GM18526 (cell line): ENCODE data around the gene IGFBP4.

ENCODE experiments used
- POLR2A ChIP-seq: IDR thresholded peaks from 3 replicates; pipeline ENCODE4 v1.6.1; 2011; ENCODE audit not compliant: insufficient read length; ENCODE audit errors: extremely low read depth

The IGFBP4 gene

DNA sequence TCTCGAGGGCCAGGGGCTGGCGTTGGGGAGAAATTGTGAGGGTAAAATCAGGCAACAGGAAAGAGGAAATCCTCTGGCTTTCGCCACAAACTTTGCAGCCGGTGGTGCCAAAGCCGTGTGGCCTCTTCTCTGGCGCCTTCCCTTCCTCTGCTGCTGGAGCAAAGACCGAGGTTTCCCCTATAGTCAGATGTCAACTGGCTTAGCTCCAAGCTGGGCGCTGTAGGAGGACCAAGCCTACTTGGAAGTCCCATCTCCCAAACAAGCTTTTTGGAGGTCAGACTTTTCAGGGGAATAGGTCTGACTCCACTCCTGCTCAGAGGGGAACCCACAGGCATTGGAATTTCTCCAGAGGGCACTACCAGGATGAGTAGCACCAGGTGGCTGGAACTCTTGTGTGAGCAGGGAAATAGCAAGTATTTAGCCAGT, 5.0 kb downstream of the IGFBP4 start:
- TF ChIP-seq POLR2A = no peak

DNA sequence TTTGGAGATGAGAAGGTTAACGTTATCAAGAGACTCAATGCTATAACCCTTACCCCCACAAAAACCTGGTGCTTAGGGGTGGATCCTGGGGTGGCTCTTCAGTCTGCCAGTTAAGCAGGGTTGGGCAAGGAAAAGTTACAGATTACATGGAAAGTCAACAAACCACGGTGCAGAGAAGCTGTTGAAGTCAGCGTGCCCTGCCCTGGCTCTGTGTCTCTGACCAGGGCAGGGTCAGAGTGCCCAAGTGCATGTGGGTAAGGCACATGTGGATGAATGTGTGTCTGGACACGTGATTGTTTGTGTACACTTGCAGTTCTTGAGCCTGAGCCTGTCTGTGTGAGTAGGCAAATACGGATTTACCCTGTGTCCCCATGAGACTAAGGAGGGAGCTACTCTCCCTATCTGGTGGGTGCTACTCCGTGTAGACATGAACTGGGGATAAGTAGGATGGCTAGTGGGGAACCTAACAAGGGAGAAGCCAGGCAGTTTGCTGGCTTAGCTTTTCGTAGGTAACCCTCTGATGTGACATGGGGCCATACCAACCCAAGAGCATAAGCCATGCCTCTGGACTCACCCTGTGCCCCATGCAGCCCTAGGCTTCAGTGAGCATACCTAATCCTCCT, 5.5 kb downstream of the IGFBP4 start:
- TF ChIP-seq POLR2A = no peak

DNA sequence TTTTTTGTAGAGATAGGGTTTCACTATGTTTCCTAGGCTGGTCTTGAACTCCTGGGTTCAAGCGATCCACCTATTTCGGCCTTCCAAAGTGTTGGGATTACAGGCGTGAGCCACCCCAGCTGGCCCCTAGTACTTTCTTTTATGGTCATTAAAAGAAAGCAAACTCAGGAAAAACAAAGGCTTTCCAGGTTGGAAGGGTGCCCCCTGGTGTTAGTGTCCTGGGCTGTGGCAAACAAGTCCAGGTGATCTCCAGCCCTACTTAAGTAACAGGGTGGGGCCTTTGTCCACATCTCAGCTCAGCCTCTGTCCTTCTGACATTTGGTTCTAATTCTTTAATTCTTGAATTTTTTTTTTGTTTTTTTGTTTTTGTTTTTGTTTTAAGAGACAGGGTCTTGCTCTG, 6.9 kb downstream of the IGFBP4 start:
- TF ChIP-seq POLR2A = no peak

- no peak for TF ChIP-seq POLR2A
Observed at GRCh38 chr17:40451420-40451819, 8.2 kb downstream of the IGFBP4 start.

GRCh38 chr17:40452216-40452787, 9.1 kb downstream of the IGFBP4 start:
- TF ChIP-seq POLR2A = no peak

GRCh38 chr17:40452921-40453378, 9.7 kb downstream of the IGFBP4 start:
- TF ChIP-seq POLR2A = no peak

DNA sequence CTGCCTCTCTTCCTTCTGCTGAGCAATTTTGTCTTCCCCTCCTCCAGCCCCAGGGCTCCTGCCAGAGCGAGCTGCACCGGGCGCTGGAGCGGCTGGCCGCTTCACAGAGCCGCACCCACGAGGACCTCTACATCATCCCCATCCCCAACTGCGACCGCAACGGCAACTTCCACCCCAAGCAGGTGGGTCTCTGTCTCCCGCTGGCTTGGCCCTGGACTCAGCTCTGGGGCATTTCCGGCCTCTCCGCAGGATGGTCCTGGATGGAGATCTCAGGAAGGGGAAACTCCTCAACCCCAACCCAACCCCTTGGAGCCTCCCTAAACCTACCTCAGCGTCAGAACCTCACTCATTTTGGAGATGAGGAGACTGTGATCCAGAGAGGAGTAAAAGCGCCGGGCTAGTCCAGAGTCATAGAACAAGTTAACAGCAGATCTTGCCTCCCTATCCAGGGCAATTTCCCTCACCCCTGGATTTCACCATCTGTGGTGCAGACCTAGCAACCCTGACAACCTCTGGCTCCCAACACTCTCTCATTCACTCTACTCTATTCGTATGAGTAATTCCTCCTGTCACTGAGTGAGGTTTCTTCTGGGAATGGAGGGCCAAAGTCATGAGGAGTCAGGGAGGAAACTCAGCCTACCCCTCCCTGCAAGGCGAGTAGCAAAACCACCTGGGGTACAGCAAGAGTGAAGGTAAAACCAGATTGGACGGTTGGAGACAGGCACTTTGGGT, 10.8 kb downstream of the IGFBP4 start:
- TF ChIP-seq POLR2A = no peak

DNA sequence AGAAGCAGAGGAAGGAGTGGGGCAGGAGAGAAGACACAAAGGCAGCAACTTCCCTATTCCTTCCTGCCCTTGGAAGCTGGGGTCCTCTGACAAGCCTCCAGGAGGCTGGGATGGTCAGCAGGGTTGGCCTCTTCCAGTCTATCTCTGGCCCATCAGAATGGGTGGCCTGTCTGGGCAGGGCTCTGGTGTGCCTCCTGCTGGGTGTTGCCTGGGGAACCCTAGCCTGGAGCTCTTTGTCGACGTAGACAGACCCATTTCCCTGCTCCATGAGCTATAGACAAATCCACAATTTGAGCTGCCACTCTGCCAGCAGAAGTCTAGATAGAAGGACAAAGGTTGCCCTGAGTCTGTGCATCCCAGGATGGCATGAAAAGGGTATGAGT, 11.4 kb downstream of the IGFBP4 start:
- no peak for TF ChIP-seq POLR2A

- TF ChIP-seq POLR2A = no peak
Observed at GRCh38 chr17:40456396-40456951, 13.2 kb downstream of the IGFBP4 start.

DNA sequence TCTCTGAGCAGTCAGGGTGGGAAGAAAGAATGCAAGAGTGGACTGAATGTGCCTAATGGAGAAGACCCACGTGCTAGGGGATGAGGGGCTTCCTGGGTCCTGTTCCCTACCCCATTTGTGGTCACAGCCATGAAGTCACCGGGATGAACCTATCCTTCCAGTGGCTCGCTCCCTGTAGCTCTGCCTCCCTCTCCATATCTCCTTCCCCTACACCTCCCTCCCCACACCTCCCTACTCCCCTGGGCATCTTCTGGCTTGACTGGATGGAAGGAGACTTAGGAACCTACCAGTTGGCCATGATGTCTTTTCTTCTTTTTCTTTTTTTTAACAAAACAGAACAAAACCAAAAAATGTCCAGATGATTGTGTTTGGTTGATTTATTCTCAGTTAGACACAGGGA, 14.1 kb downstream of the IGFBP4 start:
- no peak for TF ChIP-seq POLR2A

DNA sequence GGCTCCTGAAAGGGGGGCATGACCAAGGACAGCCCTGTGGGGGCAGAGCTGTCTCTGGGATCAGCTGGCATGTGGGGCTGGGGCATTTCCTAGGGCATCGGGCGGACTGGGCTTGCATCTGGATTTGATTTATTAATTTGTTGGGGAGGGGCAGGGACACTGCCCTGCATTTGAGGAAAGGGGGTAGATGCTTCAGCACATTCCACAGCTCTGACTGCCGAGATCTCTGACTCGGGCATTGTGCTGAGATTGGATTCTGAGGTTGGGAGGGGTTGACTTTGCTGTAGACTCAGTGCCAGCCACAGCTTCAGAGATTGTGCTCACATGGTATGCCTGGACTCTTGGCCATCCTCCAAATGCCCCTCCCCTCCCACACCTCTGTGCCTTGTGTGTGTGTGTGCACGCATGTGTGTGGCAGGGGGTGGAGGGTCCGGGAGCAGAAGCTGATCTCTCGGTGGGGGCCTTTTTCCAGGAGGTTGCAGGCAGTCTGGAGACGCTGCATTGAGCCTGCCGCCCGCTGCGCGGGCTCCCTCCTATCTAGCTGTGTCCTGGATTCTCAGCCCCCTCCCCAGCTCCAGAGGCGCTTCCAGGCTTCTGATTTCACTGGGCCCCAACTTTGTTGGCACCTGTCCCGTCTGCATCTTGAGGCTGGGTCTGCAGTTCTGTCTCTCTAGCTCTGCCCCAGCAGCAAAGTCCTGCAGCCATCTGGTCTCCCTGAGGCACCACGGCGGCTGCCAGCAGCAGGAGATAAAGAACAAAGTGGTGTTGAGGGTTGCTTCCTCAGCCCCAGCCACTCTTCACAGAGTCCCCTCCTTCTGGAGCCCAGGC, 14.9 kb downstream of the IGFBP4 start:
- no peak for TF ChIP-seq POLR2A

GRCh38 chr17:40458851-40459482, 15.7 kb downstream of the IGFBP4 start:
- no peak for TF ChIP-seq POLR2A

GRCh38 chr17:40459636-40460603, 16.7 kb downstream of the IGFBP4 start:
- TF ChIP-seq POLR2A = no peak

- TF ChIP-seq POLR2A = no peak
Observed at GRCh38 chr17:40460604-40460967, 17.3 kb downstream of the IGFBP4 start.
